Stimulated activated CD4-positive, alpha-beta T cell treated with anti-CD3 and anti-CD28 coated beads, Interleukin-4, amount 100 ng/mL, for 4 hours (primary cell): ENCODE data around the gene MIEN1.
A peak's percentile ranks its signal among the peaks of the same experiment; 100 is the strongest.

Source experiments
- DNase-seq, 2 experiments: peaks; one replicate each; pipeline ENCODE4 v3.0.0-alpha.2; 2020

The MIEN1 gene

GRCh38 chr17:39696731-39697130 lies 33.6 kb downstream of the MIEN1 start:
- DNase-seq: no peak

GRCh38 chr17:39695089-39695474 lies 35.2 kb downstream of the MIEN1 start:
- DNase-seq: no peak

- no peak for DNase-seq
Measured at GRCh38 chr17:39694593-39694992, 35.7 kb downstream of the MIEN1 start.

- DNase-seq: no peak
Measured at GRCh38 chr17:39688945-39689344, 41.4 kb downstream of the MIEN1 start.

- no peak for DNase-seq
Measured at GRCh38 chr17:39688475-39688835, 41.9 kb downstream of the MIEN1 start.

GRCh38 chr17:39687546-39688474 lies 42.5 kb downstream of the MIEN1 start, which contains the start of gene PGAP3:
PGAP3 (minus strand) TSS chr17:39688057; CDS start chr17:39688014, 43 bp downstream.
- DNase-seq: peak; percentile 79 to 83

- DNase-seq: no peak
Measured at GRCh38 chr17:39687101-39687545, 43.2 kb downstream of the MIEN1 start.

GRCh38 chr17:39684369-39685192 lies 45.8 kb downstream of the MIEN1 start:
- no peak for DNase-seq

GRCh38 chr17:39683295-39683939 lies 46.9 kb downstream of the MIEN1 start:
- no peak for DNase-seq

- DNase-seq: peak in 1 of 2 experiments; percentile 28
Measured at GRCh38 chr17:39679521-39680192, 50.7 kb downstream of the MIEN1 start.
